ENCODE data around the gene FZD8. TPM values are rescaled to one million over a fixed set of nuclear protein-coding genes. Genes with fewer than 3 reads are reported as not detected.

Gene FZD8
- total RNA-seq, 2 donors from 2014 or later = 11.0 to 11.7 TPM

GRCh38 chr10:35667270-35667889 lies 25.3 kb upstream of the FZD8 start:
- Histone ChIP-seq H3K27me3 (no peaks in the 10 kb centered on the region), H3K36me3 (no peaks in the 10 kb centered on the region), H3K9me3 (no peaks in the 10 kb centered on the region), H3K27ac (no peak overlapping the region), H3K4me1 (no peaks in the 10 kb centered on the region), H3K9ac (ENCODE audit: low read depth in 2 of 2, low read length in 2 of 2) (no peak overlapping the region), H3K4me3 (no peak overlapping the region)
- intact Hi-C loops (cut with DNase I) = no loop called here
- no peak for TF ChIP-seq CTCF (IDR thresholded peaks at IDR 0.05)
- DNase-seq = no peak

GRCh38 chr10:35661236-35661635 lies 19.1 kb upstream of the FZD8 start:
- no peak for TF ChIP-seq CTCF (IDR thresholded peaks at IDR 0.05)
- Histone ChIP-seq H3K27me3 (no peaks in the 10 kb centered on the region), H3K4me3 (no peak overlapping the region), H3K4me1 (no peaks in the 10 kb centered on the region), H3K9me3 (no peaks in the 10 kb centered on the region), H3K27ac (no peak overlapping the region), H3K9ac (ENCODE audit: low read depth in 2 of 2, low read length in 2 of 2) (no peak overlapping the region), H3K36me3 (no peaks in the 10 kb centered on the region)
- no peak for DNase-seq
- intact Hi-C loops (cut with DNase I) = no loop called here

GRCh38 chr10:35659456-35659855 lies 17.4 kb upstream of the FZD8 start:
- H3K27me3 ChIP-seq = no peaks in the 10 kb centered on the region
- no peak overlapping the region for H3K27ac ChIP-seq
- H3K36me3 ChIP-seq = no peaks in the 10 kb centered on the region
- no peaks in the 10 kb centered on the region for H3K9me3 ChIP-seq
- no peak overlapping the region for H3K9ac ChIP-seq (ENCODE audit: low read depth in 2 of 2, low read length in 2 of 2)
- no peak for DNase-seq
- no peaks in the 10 kb centered on the region for H3K4me1 ChIP-seq
- H3K4me3 ChIP-seq = no peak overlapping the region
- intact Hi-C loops (cut with DNase I) = no loop called here
- no peak for TF ChIP-seq CTCF (IDR thresholded peaks at IDR 0.05)

- intact Hi-C loops (cut with DNase I) = no loop called here
- Histone ChIP-seq H3K27me3 (no peaks in the 10 kb centered on the region), H3K36me3 (no peaks in the 10 kb centered on the region), H3K9me3 (no peaks in the 10 kb centered on the region), H3K9ac (ENCODE audit: low read depth in 2 of 2, low read length in 2 of 2) (no peak overlapping the region), H3K4me3 (no peak overlapping the region), H3K27ac (no peak overlapping the region), H3K4me1 (no peaks in the 10 kb centered on the region)
- no peak for TF ChIP-seq CTCF (IDR thresholded peaks at IDR 0.05)
- DNase-seq = no peak
These were observed 15.5 kb upstream of the FZD8 start for GRCh38 chr10:35657621-35658020.

GRCh38 chr10:35652824-35653223 lies 10.7 kb upstream of the FZD8 start:
- no peak overlapping the region for H3K9ac ChIP-seq (ENCODE audit: low read depth in 2 of 2, low read length in 2 of 2)
- no peak for TF ChIP-seq CTCF (IDR thresholded peaks at IDR 0.05)
- H3K27me3 ChIP-seq = no peaks in the 10 kb centered on the region
- no peak overlapping the region for H3K27ac ChIP-seq
- H3K9me3 ChIP-seq = no peaks in the 10 kb centered on the region
- H3K4me3 ChIP-seq = no peak overlapping the region
- H3K36me3 ChIP-seq = no peaks in the 10 kb centered on the region
- no peaks in the 10 kb centered on the region for H3K4me1 ChIP-seq
- intact Hi-C loops (cut with DNase I) = no loop called here
- DNase-seq = no peak

All from colonic mucosa (tissue), 4 donors.